PC-9 (cell line): ENCODE measurements around the gene TFAP2B. TPM values are rescaled to one million over a fixed set of nuclear protein-coding genes. Genes with fewer than 3 reads are reported as not detected.

ENCODE experiments used
- BruUV-seq: library from RNA; stranded (reverse); fragments of 400-500 nt; replicated peaks from 2 replicates; lab custom pipeline; 2021; lab: Mats Ljungman, UMichigan
- CTCF ChIA-PET: fragments of 300-600 bp; sonication (Branson Sonifier 250); formaldehyde crosslinking; loops from one replicate; lab custom pipeline; 2022; ENCODE audit warnings: antibody characterized with exemption; lab: Charles Lee
- POLR2A ChIA-PET: fragments of 300-600 bp; sonication (Branson Sonifier 250); formaldehyde crosslinking; loops from one replicate; lab custom pipeline; 2022; ENCODE audit warnings: antibody characterized with exemption; ENCODE audit not compliant: unreplicated experiment; lab: Charles Lee
- DNase-seq, 2 experiments: peaks; one replicate each; pipeline versions ENCODE4 v3.0.0 to v3.0.0-alpha.2; 2015 to 2022; ENCODE audit warnings: mixed read lengths in 1 of 2
- H2AFZ ChIP-seq: fragments of 200-600 bp; sonication (generic); 2 replicates; pipeline ENCODE4 v1.8.1; 2017; ENCODE audit warnings: antibody characterized with exemption
- H3F3A ChIP-seq: fragments of 200-600 bp; sonication (generic); 2 replicates; pipeline ENCODE4 v1.8.1; 2017; ENCODE audit warnings: antibody characterized with exemption, mild to moderate bottlenecking, low read depth; ENCODE audit not compliant: insufficient read depth
- H3K27ac ChIP-seq: fragments of 200-600 bp; sonication (generic); 2 replicates; pipeline ENCODE4 v1.6.1; 2016; ENCODE audit warnings: mixed run types
- H3K27me3 ChIP-seq: fragments of 200-600 bp; sonication (generic); 2 replicates; pipeline ENCODE4 v1.6.1; 2016; ENCODE audit warnings: low read depth, mixed run types; ENCODE audit not compliant: insufficient read depth
- H3K36me3 ChIP-seq: fragments of 200-600 bp; sonication (generic); 2 replicates; pipeline ENCODE4 v1.6.1; 2016; ENCODE audit warnings: low read depth, mixed run types
- H3K4me1 ChIP-seq: fragments of 200-600 bp; sonication (generic); replicated peaks from 2 replicates; pipeline ENCODE4 v1.6.1; 2016; ENCODE audit warnings: mixed run types; ENCODE audit not compliant: insufficient read depth
- H3K4me2 ChIP-seq: fragments of 200-600 bp; sonication (generic); 2 replicates; pipeline ENCODE4 v1.6.1; 2017; ENCODE audit warnings: mixed run types
- H3K4me3 ChIP-seq: fragments of 200-600 bp; sonication (generic); 2 replicates; pipeline ENCODE4 v1.6.1; 2016; ENCODE audit warnings: mixed run types
- H3K79me2 ChIP-seq: fragments of 200-600 bp; sonication (generic); 2 replicates; pipeline ENCODE4 v1.6.1; 2017; ENCODE audit warnings: low read depth, mixed run types
- H3K9me2 ChIP-seq: fragments of 200-600 bp; sonication (generic); 2 replicates; pipeline ENCODE4 v1.8.1; 2017; ENCODE audit warnings: mild to moderate bottlenecking; ENCODE audit not compliant: insufficient read depth
- H3K9me3 ChIP-seq: fragments of 200-600 bp; sonication (generic); 2 replicates; pipeline ENCODE4 v1.8.1; 2016; ENCODE audit warnings: low read depth; ENCODE audit not compliant: insufficient read depth
- H4K20me1 ChIP-seq: fragments of 200-600 bp; sonication (generic); 2 replicates; pipeline ENCODE4 v1.8.1; 2017; ENCODE audit not compliant: insufficient read depth
- EZH2 ChIP-seq: fragments of 200-600 bp; sonication (generic); IDR thresholded peaks from 2 replicates; pipeline ENCODE4 v1.8.0; 2017; ENCODE audit warnings: antibody characterized with exemption, low read depth
- intact Hi-C: fragments of 100-400 bp; cut with micrococcal nuclease; formaldehyde crosslinking; loops from one replicate; pipeline ENCODE4 v1.10.0; 2022; ENCODE audit not compliant: unreplicated experiment
- total RNA-seq: library from RNA; stranded (reverse); gene quantifications from 2 replicates; pipeline ENCODE4 v1.2.3, GENCODE V29; 2021
- TF ChIP-seq, protein P1 (sequence below): fragments of 200-600 bp; sonication (generic); conservative IDR thresholded peaks from 2 replicates; pipeline ENCODE4 v1.6.1; 2017; ENCODE audit warnings: mixed run types, antibody characterized with exemption, mild to moderate bottlenecking, moderate library complexity

Gene TFAP2B
- total RNA-seq, 1 experiment from 2014 or later, result not detected

DNA sequence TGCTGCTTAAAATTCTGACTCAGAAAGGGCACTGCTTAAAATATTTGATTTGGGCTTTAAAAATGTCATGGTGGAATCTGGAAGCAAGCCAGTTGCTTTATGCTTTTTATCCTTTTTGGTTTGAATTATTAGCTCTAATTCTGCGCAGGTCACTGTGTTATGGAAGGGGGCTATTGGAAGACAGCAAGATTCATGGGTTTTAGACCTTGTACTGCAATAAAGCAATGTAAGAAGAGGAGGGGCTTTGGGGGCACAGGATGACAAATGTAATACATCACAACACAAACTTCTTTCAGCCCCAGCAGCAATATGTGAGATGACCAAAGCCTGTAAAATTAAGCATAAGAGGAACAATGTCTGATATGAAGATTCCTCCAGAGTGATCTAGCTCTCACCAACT, 68.4 kb downstream of the TFAP2B start:
- POLR2A ChIA-PET, result no interaction called here
- H4K20me1 ChIP-seq, result no peaks in the 10 kb centered on the region
- CTCF ChIA-PET, result no interaction called here

DNA sequence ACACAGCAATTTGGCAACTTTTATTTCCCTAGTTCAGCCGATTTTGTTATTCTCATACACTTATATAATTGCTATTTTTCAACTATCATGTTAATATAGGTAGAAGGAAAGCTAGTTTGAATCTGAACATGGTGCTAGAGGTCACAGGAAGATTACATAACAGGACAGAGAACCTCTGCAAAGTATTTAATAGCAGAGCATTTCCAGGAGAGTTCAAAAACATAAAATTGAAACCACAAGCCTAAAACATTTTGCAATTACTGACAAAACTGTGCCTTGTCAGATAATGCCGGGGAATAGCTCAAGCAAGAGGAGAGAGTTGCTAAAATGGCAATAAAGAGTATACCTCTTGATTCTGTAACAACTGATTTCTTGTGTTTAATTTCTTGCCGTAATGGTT, 70.8 kb downstream of the TFAP2B start:
- H4K20me1 ChIP-seq, result no peaks in the 10 kb centered on the region
- no peak for DNase-seq
- H3K4me2 ChIP-seq, result no peak overlapping the region
- no peaks in the 10 kb centered on the region for H3K36me3 ChIP-seq
- H3K4me1 ChIP-seq, result no peaks in the 10 kb centered on the region
- no TSS peak for BruUV-seq
- H3K27me3 ChIP-seq, result no peaks in the 10 kb centered on the region
- no peaks in the 10 kb centered on the region for H3K9me3 ChIP-seq
- no peak overlapping the region for H2AFZ ChIP-seq
- ChIA-PET POLR2A (no interaction called here), CTCF (no interaction called here)
- H3K27ac ChIP-seq, result no peak overlapping the region
- intact Hi-C loops, result no loop called here
- no peaks in the 10 kb centered on the region for H3F3A ChIP-seq
- H3K79me2 ChIP-seq, result no peaks in the 10 kb centered on the region
- no peaks in the 10 kb centered on the region for H3K9me2 ChIP-seq
- TF ChIP-seq EZH2, result no peak
- TF ChIP-seq, protein P1, sequence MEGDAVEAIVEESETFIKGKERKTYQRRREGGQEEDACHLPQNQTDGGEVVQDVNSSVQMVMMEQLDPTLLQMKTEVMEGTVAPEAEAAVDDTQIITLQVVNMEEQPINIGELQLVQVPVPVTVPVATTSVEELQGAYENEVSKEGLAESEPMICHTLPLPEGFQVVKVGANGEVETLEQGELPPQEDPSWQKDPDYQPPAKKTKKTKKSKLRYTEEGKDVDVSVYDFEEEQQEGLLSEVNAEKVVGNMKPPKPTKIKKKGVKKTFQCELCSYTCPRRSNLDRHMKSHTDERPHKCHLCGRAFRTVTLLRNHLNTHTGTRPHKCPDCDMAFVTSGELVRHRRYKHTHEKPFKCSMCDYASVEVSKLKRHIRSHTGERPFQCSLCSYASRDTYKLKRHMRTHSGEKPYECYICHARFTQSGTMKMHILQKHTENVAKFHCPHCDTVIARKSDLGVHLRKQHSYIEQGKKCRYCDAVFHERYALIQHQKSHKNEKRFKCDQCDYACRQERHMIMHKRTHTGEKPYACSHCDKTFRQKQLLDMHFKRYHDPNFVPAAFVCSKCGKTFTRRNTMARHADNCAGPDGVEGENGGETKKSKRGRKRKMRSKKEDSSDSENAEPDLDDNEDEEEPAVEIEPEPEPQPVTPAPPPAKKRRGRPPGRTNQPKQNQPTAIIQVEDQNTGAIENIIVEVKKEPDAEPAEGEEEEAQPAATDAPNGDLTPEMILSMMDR, result no peak
- H3K4me3 ChIP-seq, result no peak overlapping the region

More for the DNA sequence above, 68.4 kb downstream of the TFAP2B start:
- Histone ChIP-seq H3K4me3 (no peak overlapping the region), H3K4me2 (no peak overlapping the region), H3K79me2 (no peaks in the 10 kb centered on the region), H3K36me3 (no peaks in the 10 kb centered on the region), H3K9me2 (no peaks in the 10 kb centered on the region), H2AFZ (no peak overlapping the region), H3F3A (no peaks in the 10 kb centered on the region), H3K27me3 (no peaks in the 10 kb centered on the region), H3K27ac (no peak overlapping the region), H3K4me1 (no peaks in the 10 kb centered on the region), H3K9me3 (no peaks in the 10 kb centered on the region)
- no peak for DNase-seq
- no peak for TF ChIP-seq EZH2
- TF ChIP-seq, protein P1, result no peak
- intact Hi-C loops, result no loop called here
- BruUV-seq, result no TSS peak

DNA sequence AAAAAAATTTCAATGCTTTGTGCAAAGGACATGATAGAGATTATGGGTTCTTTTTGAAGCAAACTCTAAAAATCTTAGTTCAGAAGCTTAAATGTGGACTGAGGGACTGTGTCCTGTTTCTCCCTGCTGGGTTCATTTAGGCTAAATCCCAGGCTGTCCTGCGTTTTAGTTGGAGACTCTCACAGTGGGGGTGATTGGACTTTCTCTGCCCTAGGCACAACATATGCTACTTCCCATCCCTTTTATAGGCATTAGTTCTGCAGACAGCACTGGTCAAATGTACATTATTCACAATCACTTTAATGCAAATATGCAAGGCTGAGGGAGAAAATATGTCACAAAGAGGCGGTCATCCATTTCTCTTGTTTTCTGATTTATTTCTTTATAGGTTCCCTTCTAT, 71.3 kb downstream of the TFAP2B start:
- no peaks in the 10 kb centered on the region for H3K36me3 ChIP-seq
- no peak overlapping the region for H3K27ac ChIP-seq
- intact Hi-C loops, result no loop called here
- no peaks in the 10 kb centered on the region for H4K20me1 ChIP-seq
- no peaks in the 10 kb centered on the region for H3K9me3 ChIP-seq
- BruUV-seq, result no TSS peak
- H3K4me3 ChIP-seq, result no peak overlapping the region
- DNase-seq, result no peak
- no peaks in the 10 kb centered on the region for H3K27me3 ChIP-seq
- TF ChIP-seq EZH2, result no peak
- no peaks in the 10 kb centered on the region for H3K9me2 ChIP-seq
- H3K4me2 ChIP-seq, result no peak overlapping the region
- no peaks in the 10 kb centered on the region for H3F3A ChIP-seq
- no peak overlapping the region for H2AFZ ChIP-seq
- H3K79me2 ChIP-seq, result no peaks in the 10 kb centered on the region
- H3K4me1 ChIP-seq, result no peaks in the 10 kb centered on the region
- ChIA-PET CTCF (no interaction called here), POLR2A (no interaction called here)

DNA sequence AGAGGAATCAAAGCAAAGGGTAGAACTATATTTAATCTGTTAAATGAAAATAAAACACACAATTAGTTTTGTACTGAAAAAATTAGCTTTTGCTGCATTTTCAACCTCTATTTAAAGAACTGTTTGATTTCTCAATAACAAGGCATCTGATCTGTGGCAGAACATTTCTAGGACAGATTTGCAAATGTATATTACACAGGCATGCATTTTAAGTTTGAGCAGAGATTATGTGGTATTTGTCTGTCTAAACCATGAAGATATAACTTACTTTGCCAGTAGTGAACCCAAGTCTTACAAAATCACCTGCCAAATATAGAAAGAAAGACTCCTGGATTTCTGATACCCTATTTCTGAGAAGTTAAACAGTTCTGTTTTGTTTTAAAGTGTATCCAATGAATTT, 71.9 kb downstream of the TFAP2B start:
- no peaks in the 10 kb centered on the region for H3K9me3 ChIP-seq
- H2AFZ ChIP-seq, result no peak overlapping the region
- DNase-seq, result no peak
- H3K27ac ChIP-seq, result no peak overlapping the region
- H3K4me1 ChIP-seq, result no peaks in the 10 kb centered on the region
- H3K79me2 ChIP-seq, result no peaks in the 10 kb centered on the region
- BruUV-seq, result no TSS peak
- H3K27me3 ChIP-seq, result no peaks in the 10 kb centered on the region
- H3K9me2 ChIP-seq, result no peaks in the 10 kb centered on the region
- H3F3A ChIP-seq, result no peaks in the 10 kb centered on the region
- POLR2A ChIA-PET, result no interaction called here
- TF ChIP-seq, protein P1, result no peak
- TF ChIP-seq EZH2, result no peak
- intact Hi-C loops, result no loop called here
- H3K4me2 ChIP-seq, result no peak overlapping the region
- no peaks in the 10 kb centered on the region for H3K36me3 ChIP-seq
- CTCF ChIA-PET, result no interaction called here
- no peaks in the 10 kb centered on the region for H4K20me1 ChIP-seq
- no peak overlapping the region for H3K4me3 ChIP-seq
